ENCODE data around the gene DAB1.

Gene DAB1

DNA sequence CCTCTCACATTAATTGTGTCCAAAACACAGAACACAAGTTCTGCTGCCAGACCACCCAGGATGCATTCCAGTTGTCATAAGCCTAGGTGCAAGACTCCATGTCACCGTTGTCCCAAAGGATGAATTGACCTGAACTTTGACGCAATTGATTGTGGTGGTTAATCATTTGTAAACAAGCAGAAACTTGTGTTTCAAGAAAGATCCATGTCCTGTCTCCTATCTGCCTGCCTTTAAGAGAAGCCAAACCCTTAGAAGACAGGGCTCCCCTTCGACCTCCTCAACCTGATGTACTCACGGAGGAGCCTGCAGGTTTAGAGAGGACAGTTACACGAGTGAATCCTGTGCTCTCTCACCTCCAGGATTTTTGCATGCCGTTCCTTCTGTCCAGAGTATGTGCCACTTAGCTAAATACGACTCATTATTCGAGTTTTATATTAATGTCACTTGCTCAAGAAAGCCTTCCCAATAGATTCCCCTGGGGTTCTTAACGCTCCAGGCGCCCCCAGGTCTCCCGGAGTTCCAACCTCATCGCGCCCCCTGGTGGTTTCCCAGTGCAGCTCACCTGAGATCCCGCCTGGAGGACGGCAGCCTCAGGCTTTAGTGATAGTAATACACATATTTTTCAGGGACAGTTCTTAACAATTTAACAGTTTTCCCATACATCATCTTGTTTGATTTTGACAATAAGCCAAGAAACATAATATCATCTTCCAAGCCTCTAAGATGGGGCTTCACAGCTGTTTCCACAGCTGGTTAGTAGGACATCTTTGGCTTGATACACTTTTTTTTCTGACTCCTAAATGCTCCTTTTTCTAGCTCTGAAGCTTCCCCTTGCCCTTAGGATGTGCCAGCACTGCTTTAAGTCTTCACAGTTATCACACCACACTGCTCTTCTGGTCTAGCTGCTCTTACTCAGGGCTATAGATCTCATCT, 455.7 kb downstream of the DAB1 start:
- DNase-seq: peak; percentile 14

DNA sequence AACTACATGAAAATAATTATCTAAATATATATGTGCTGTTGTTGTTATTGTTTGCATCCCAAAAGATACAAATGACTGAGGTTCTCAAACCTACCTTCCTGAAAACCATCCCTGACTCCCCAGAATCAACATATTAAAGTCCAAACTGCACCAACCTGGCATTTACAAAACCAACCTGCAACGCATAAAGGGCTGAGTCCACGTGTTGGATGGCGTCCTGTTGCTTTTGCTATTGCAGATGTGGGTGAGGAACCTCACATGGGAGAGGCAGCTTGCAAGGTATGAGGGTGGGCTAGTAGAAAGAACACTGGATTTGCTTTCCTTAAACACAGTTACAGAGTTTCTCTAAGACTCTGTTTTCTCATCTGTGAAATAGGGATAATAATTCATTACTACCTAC, 456.5 kb downstream of the DAB1 start:
- DNase-seq: no peak

DNA sequence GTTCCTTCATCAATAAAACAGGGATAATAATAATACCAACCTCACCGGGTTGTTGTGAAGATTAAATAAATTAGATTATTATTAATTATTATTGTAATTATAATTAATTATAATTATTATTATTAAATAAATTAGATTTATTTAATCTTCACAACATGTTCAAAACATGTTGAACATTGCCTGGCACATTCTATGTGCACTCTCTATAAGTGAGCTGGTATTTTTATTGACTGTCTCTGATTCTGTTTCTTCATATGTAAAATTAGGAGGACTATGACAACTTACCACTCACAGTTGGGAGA, 457.2 kb downstream of the DAB1 start:
- DNase-seq: no peak

DNA sequence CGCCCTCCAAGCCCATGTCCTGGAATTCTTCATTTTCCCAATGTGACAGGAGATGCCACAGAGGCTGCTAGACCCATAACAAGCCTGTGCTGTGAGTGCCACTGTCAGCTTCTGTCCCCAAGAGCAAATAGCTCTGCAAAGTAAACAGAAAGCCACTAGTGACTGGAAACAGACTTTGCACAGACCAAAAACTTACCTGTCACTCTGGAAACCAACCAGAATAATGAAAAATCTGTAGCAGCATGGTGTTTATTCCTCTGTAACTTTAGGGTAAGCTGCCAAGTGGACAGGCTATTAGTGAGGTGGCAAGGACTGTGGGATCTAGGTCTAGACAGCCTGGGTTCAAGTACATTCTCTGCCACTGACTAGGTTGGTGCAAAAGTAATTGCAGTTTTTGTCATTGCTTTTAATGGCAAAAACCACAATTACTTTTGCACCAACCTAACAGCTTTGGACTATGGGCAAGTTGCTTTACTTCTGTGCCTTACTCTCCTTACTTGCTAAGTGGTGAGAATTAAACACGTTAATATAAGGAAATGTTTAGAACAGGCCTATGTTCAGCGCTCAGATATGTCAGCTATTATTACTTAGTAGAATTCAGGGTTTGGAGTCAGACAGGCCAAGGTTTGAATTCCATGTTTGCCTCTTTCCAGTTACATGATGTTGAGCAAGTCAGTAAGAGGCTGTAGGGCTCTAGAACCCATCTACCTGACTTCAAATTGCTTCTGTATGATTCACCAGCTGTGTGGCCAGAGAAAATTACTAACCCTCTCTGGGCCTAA, 457.8 kb downstream of the DAB1 start, which contains the start of gene C8B:
C8B (minus strand) TSS at position 100 of the 782 bp plus-strand sequence; CDS start at position 33, 67 bp downstream.
- no peak for DNase-seq

DNA sequence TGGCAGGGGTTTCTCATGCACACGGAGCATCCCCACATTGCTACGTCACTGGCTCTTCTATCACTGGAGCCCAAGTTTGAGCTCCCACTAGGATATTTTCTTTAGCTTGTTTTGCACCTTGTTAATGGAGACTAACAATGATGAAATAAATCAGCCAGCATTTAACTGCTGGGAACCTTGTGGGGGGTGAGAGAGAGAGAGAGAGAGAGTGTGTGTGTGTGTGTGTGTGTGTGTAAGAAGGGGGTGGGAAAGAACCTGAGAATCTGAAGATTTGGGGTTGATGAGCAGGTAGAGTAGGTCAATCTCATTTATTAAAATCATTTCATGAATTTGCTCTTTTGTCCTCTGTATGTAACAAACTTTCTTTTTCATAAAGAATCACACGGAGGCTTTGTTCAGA, 458.7 kb downstream of the DAB1 start:
- no peak for DNase-seq

DNA sequence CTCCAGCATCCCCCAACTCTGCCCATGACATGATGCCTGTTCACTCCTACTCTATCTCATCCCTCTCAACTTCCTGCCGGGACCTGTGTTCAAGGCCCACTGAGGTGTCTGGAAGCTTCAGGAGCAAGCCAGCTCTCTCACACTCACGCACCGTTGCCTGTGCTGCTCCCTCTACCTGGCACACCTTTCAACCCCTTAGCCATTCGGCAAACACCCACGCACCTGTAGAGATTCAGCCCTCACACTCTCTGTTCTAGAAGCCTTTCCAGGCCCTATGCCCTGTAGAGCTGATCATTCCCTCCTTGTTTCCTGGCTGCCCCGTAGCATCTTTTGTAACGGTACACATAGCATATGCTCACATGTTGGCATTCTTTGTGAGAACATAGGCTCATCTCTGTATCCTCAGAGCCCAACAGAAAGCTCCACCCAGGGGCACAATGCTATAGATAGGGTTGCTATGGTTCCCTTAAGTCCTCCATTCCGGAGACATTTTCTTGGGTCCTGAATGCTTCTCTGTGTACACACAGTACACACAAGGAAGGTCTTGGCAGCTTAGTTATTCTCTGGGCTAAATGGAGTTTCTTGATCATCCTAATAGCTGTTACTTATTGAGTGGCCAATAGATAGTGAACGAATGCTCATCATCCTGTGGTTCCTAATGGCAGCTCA, 459.4 kb downstream of the DAB1 start:
- DNase-seq: no peak

DNA sequence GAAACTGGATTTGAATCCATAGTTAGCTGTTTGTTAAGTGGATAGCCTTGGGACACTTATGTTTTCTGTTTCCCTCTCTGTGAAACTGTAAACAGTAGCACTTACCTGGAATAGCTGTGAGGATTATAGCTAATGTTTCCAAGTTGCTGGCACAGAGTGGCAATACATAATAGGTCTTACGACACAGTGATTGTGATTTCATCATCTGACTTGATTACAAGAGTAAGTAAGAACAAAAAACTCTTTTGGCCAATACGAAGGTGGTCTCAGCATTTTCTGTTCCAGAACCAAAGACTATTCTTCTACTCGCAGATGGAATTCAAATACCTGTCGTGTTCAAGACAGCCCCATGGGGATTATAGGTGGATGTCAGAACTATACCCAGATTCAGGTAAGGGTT, 460.2 kb downstream of the DAB1 start:
- DNase-seq: no peak

DNA sequence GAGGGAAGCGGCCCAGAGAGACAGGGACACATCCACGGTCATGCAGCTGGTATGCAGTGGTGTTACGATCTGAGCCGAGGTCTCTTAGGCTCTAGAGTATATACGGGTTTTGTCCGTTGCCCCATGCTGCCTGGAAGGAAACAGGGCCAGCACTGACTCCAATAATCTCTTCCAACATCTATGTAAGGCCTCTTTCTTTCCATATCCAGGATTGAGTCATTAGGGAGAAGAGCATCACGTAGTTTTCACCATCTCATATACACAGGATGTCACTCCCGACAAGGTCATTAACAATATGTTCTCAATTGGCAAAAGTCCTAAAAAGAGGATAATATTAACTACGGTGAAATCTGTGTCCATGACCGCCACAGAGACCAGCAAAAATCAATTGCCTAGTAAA, 462.4 kb downstream of the DAB1 start:
- DNase-seq: no peak

DNA sequence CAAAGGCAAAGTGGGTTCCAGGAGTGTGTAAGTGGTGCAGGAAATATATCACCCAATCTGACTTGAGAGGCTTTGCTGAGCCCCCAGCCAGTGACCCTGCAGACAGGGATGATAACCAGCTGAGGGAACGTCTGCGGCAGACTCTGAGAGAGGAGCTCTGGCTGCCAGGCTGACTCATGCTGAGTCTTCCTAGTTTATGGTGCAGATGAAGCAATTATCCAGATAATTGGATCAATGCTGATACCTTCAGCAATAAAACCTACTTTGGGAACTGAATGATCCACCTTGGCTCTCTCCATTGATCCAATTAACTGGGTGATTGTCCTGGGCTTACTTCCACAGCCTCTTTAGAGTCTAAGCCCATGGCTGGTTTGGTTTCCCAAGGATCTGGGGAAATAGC, 465.3 kb downstream of the DAB1 start:
- DNase-seq: no peak

DNA sequence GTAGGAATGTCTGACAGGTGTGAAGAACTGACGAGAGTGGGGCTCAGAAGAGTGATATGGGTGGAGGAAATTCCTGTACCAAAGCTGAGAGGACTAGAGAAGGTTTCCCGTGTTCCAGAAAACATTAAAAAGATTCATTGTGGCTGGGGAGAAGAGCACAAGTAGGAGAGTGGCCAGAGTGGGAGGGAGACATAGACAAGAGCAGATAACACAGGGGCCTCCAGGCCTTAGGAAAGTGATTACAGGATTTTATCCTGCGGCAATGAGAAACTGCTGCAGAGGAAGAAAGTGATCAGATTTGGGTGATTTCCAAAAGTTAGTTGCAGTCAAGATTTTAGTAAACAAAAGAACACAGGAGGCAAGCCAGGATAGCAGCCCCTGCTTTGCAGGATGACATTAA, 465.9 kb downstream of the DAB1 start:
- DNase-seq: no peak

DNA sequence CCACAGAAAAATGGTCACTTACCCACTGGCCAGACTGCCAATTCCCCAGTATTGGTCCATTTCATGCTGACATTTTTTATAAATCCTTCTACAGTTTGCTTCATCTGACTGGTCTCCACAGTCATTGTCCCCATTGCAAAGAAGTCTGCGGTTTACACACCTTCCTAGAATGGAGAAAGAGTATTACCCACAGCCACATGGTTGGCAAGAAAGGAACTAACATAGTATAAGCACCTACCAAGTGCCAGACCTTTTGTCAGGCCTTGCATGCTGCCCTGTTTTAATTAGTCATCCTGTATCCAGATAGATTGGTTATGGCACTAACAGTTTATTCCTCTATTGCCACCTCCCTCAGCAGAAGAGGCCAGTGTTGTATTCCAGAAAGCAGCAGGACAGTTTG, 469.2 kb downstream of the DAB1 start:
- DNase-seq: no peak

DNA sequence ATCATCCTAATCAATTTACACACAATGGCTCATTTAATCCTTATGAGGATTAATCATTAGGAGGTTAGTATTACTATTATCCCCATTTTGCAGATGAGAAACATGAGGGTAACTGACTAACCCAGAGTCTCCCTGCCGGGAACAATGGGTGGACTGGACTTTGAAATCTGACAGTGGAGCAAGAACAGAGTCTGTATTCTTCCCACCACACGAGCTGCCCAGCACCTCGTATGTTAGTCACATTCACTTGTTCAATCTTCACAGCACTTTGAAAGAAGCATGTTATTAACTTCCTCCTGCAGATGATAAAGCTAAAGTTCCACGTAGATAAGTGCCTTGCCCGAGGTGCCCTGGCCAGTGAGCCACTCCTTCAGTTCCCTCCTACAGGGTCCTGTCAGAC, 470.5 kb downstream of the DAB1 start:
- DNase-seq: no peak

DNA sequence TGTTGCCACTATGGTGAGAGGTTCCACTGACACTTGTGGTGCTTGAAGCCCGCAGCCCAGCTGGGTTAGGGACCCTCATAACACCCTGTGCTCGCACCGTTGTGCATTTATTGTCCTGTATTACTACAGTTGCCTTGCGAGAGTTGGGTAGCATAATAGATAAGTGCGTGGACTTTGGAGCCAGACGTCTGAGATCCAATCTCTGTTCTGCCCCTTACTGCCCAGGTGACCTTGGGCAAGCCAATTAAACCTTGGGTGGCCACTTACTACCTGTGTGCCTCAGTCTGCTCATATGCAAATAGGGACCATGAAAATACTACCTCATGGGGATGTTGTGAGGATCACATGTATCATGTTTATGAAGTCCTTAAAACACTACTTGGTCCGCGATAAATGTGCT, 471.4 kb downstream of the DAB1 start:
- no peak for DNase-seq

DNA sequence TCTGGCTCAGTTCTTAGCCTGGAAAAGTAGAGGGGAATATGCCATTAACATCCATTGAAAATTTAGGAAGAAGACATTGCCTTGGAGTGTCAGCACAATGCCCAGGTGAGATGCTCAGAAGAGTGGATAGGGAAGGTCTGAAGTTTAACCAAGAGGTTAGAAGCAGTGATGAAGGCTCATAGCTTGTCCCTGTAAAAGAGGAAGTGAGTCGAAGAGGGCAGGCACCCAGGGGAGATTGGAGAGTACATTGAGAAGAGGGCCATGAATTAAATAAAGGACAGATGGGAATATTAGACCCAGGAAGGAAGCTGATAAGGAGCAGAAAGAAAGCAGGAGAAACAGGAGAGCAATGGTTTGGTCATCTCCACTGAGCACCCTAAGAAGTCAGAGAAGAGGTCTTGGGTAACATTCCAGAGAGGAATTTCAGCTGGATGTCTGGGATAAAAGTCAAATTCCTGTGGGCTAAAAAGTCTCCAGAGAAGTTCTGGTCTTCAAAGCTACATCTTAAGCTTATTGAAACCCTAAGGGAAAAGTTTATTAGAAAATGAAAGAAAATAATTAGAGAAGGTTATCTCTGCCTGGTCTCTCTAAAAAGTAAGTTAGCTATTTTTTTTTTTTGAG, 475.3 kb downstream of the DAB1 start:
- DNase-seq: peak; percentile 5
